HG02610 (cell line): Measurements from ENCODE around the gene ECHDC3.

Experiments
- ATAC-seq: cut with Tn5 transposase; IDR thresholded peaks from one replicate; pipeline ENCODE4 v1.9.1; 2021; ENCODE audit warnings: mild to moderate bottlenecking, moderate library complexity; ENCODE audit not compliant: unreplicated experiment

Gene ECHDC3

DNA sequence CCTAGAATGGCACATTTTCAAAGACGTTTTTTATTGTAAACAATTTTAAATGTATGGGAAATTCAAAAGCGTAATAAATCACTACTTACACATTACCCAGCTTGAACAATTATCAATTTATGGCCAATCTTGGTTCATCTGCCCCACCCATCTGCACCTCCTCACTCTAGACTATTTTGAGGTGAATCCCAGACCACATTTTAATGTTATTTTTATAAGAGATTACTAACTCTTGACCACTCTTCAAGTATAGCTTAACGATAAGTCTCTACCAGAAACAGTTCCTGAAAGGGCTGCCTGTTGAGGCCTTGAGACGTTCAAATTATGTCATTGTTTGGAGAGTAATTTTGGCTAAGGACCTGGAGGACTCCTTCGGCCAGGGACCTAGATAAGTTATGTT lies 33.2 kb downstream of the ECHDC3 start:
- ATAC-seq: no peak

- no peak for ATAC-seq
Measured at GRCh38 chr10:11776080-11776479, 33.9 kb downstream of the ECHDC3 start.

GRCh38 chr10:11781114-11781513 lies 38.9 kb downstream of the ECHDC3 start:
- ATAC-seq: no peak

DNA sequence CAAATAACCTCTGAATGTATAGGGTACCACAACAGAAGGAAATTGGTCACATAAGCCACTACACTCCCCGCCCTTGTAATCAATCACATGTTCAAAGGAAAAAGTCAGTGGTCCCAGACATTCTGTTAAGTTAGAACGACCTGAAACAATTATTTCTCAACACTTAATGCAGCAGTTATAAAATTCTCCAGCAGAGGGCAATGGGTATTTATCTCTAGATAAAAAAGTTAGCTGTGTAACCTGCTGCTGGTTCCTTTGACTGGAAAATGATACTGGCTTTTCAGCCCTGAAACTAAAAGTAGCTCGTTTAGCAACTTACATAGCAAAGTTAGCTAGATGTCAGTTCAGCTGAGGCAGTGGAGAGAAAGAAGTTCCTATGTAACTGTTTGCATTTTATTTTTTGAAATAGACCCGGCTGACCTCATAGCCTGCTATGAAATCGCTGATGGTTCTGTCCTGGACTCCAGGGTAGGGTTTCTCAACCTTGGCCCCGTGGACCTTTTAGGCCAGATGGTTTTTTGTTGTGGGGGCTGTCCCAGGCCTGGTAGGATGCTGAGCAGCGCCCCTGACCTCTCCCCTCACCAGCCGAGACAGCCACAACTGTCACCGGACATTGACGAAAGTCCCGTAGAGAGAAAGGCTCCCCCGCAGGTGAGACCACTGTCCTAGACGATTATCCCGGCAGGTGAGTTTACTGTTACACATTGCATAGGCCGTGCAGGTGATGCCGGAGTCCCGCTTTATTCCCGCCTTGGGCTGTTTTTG lies 40.8 kb downstream of the ECHDC3 start:
- peak; percentile 49 for ATAC-seq

DNA sequence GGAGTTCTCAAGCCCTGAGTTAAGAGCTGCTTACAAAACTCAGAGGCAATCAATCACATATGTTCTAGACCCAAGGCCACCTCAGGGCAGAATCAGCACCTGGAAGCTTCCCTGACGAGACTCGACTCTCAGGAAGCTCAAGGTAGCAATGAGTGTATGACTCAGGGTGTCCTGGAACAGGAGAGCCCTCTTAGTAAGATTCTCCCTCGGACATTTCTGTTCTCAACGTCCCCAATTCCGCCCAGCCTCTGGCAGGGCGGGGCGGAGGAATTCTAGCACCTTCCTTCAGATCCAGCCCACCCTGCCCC lies 41.3 kb downstream of the ECHDC3 start:
- no peak for ATAC-seq

DNA sequence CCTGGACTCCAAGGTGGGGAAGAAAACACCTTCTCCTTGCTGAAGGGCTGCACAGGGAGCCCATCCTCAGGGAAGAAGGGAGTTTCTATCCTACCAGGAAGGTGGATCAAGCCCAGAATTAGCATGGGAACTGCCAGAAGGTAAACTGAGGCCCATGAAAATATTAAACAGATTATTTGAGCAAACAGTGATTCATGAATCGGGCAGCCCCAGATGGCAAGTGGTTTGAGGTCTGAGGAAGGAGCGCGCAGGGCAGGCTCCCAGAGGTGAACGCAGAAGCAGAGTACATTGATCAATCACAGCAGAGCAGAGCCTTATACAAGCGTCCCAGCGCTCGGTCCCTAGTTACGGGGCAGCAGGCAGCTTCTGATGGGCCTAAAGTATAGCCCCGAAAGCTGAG lies 45.2 kb downstream of the ECHDC3 start:
- no peak for ATAC-seq

GRCh38 chr10:11787846-11788245 lies 45.7 kb downstream of the ECHDC3 start:
- ATAC-seq: no peak

DNA sequence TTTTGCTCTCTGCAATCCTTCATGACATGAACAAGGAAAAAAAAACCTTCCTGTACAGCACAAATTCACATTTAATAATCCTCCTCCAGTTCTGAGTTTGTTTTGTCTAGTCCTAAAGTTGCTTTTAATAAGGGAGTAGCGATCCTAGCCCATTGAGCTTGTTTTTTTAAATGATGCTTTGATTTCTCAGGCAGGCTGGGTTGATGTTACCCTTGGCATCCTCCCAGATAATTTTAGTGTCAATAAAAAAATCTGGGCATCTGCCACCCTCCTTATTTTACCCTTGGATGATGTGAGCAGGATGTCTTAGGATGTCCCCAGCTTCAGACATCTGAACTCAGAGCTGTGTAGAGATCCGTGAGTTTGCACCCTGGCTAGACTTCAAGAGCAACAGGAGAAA lies 47.1 kb downstream of the ECHDC3 start:
- no peak for ATAC-seq

DNA sequence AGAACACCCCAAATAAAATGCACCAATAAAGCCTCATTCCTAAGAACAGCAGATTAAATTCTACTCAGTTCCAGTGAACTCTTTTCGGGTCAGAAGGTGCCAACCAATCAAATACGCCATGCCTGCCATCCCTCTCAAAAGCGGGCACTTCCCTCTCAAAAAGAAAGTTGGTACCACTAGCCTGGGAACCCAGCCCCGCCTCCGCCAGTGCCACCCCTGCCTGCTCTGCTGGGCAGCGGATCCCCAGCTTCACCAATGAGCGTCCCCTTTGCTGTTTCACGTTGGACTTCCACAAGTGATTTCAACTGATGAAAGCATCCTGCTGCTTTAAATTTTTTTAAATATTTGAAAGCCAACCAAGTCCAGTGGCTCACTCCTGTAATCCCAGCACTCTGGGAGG lies 47.8 kb downstream of the ECHDC3 start:
- no peak for ATAC-seq

DNA sequence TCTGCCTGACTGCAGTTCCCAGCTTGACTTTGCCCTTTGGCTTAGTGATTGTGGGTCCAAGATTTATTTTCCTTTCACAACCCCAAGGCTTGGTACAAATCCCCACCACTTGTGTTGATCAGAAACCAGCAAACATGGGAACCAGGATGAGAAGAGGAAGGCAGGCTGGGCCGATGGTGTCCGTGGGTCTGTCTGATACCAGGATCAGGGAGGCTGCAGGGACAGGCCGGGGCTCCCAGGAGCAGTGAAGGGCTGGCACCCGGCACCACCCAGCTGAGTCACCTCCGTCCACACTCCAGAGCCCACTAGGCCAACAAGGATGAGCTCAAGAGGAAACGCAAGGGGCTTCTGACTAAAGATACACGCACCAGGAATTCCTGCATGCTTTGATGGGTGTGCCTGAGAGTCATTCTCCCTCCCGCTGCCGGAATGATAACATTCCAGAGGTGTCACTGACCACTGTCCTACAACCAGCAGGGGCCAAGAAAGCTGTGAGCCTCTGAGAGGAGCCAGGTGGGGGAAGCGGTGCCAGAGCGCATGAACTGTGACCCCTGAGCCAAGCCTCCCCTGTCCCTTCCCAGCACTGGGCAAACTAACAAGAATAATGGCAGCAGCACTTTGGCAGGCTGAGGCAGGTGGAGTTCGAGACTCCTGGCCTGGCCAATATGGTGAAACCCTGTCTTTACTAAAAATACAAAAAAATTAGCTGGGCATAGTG lies 51.7 kb downstream of the ECHDC3 start:
- no peak for ATAC-seq

DNA sequence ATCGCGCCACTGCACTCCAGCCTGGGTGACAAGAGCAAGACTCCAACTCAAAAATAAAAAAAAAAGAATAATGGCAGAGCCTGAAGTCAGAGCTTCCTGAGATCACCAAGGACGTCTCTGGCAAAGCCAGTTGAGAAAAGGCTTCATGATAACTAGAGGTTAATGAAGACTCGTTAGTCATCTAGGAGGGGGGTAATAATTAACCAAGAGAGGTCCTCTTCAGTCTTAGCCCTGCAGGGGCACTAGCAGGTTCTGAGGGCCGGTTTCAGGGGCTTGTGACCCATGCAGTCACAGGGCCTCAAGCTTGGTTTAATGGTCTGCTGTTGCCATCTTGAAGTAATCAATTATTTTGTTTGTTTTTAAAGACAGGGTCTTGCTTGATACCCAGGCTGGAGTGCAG lies 52.4 kb downstream of the ECHDC3 start:
- ATAC-seq: no peak

DNA sequence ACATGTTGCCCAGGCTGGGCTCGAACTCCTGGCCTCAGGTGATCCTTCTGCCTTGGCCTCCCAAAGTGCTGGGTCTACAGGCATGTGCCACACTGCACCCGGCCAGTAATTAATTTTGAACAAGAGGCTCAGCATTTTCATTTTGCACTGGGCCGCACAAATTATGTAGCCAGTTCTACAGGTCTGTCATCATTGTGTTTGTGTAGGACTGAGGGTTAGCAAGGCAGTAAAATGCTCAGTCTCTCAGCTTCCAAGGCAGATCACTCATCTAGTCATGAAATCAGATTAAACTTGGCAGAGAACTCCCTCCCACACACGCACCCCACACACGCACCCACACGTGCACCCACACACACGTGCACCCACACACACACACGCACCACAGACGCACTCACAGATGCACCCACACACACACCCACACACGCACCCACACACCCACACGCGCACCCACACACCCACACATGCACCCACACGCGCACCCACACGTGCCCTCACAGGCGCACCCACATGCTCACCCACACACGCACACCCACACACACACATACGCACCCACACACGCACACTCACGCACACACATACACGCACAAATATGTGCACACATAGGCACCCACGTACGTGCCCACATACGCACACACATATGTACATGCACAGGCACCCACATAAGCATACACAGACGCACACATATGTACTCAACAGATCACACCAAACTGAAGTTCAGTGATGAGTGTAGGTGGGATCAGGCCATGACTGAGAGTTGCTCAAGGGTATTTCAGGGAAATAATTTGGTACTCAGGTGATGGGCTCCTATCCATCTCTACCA lies 53.1 kb downstream of the ECHDC3 start:
- ATAC-seq: no peak

DNA sequence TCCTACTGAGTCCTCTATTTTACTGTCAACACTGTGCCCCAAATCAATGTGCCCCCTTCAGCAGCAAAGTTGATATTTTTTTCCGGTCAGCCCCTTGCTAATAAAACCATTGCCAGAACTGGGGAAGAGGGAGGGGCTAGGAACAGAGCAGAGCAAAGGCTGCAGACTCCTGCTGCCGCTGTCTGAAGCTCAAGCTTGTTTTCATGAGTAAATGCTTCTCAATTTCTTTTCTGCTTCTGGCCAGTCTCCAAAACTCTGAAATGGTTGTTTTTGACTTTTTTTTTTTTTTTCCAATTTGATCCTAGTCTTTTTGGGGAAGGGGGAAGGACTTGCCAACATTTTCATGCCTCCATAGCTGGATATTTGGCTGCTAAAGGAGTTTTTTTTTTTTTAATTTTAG lies 54.3 kb downstream of the ECHDC3 start:
- ATAC-seq: no peak

DNA sequence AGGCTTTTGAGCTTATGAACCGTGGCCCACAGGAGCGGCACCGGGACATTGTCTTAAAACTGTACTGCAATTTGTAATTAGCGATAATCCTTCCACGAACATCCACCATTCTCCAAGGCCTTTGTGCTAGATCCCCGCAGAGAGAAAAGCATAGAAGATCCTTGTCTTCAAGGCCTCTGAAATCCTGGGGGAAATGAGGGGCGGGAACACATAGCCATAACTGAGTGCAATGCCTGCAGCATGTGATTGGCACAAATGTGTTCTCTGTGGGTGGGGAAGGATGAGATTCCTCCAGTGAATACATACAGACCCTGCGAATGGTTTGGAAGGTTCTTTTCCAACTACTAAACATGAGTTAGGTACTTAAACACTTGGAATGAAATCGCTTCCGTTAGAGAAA lies 55.1 kb downstream of the ECHDC3 start:
- no peak for ATAC-seq

DNA sequence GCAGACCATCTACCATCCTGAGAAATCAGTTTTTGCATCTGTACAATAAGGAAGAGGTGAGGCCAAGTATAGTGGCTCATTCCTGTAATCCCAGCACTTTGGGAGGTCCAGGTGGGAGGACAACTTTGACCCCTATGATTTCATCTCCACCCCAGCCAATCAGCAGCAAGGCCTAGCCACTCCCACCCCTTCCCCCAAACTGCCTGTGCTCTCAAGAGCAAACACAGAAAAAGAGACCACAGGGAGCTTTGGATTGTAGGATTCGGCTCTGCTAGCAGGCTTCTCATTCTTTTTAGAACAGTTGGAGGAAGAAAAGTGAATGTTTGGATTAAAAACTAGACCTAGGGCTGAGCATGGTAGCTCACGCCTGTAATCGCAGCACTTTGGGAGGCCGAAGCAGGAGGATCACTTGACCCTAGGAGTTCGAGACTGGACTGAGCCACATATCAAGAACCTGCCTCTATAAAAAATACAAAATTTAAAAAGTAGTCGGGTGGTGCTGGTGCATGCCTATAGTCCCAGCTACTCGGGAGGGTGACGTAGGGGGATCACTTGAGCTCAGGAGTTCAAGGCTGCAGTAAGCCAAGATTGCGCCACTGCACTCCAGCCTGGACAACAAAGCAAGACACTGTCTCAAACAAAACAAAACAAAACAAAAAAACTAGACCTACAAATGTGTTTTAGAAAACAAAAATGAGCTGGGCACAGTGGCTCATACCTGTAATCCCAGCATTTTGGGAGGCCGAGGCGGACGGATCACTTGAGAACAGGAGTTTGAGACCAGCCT lies 55.9 kb downstream of the ECHDC3 start:
- ATAC-seq: no peak

DNA sequence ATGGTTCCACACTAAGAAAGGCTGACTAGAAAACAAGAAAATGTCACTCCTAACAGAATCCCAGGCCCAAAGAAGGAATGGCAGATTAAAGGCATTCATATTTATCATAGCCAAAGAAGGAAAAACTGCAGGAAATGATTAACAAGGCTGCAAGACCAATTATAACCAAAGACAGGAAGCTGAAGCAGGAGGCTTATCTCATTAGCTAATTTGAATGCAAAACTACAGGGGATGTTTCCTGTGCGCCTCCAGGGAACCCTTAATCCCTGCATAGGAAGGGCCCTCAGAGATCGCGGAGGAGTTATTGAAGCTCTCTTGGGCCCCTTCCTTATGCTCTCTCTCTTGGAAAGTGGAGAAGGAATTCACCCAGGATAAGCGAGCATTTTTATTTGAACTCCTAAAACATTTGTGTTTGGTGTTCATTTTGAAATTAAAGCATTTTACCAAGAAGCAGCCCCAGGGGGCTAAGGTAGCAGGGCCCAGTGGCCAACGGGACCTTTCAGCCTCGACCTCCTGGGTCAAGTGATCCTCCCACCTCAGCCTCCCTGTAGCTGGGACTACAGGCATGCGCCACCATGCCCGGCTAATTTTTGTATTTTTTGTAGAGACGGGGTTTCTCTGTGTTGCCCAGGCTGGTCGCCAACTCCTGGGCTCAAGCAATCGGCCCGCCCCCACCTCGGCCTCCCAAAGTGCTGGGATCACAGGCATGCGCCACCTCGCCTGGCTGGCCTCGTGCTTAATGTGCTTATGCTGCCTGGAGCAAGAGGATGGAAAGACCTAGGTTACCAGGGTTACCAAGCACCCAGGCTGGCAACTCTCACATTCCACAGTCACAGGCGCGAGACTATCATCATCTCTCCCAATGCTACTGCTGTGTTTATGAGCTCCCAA lies 56.9 kb downstream of the ECHDC3 start:
- no peak for ATAC-seq

GRCh38 chr10:11799736-11800080 lies 57.5 kb downstream of the ECHDC3 start:
- ATAC-seq: no peak

GRCh38 chr10:11804336-11804735 lies 62.2 kb downstream of the ECHDC3 start:
- ATAC-seq: no peak

GRCh38 chr10:11805792-11806191 lies 63.6 kb downstream of the ECHDC3 start:
- no peak for ATAC-seq

DNA sequence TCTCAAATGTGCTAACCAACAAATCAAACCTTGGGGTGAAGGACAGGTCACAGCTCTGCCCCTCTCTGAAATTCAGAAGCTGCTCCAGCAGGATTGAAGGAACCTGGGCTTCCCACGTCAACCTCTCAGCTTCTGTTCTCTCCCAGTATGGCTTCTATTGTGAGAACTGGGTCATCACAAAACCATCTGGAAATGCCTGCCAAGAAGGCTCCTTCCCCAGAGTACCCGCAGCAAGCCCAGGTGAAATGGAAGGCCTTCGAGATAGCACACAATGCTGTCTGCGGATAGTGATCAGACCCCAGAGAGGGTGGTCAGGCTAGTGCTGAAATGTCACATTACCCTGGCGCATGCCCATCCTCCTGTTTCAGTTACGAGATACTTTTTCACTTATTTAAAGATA lies 64.5 kb downstream of the ECHDC3 start:
- no peak for ATAC-seq
